NCI-H748 (cell line): ENCODE measurements around the gene CMTM6.
"Not testable (repeated sequence)": the region's sequence is repeated elsewhere in the genome, so short reads cannot be mapped to it uniquely, and the experiment has no call there.

Experiments
- DNase-seq: peaks from one replicate; lab custom pipeline; 2025; ENCODE audit not compliant: unreplicated experiment; lab: John Stamatoyannopoulos, UW

Gene CMTM6

GRCh38 chr3:32467333-32468070, 35.1 kb downstream of the CMTM6 start:
- DNase-seq, result peak; percentile 79

- DNase-seq, result not testable (repeated sequence)
Observed at GRCh38 chr3:32466808-32467207, 35.8 kb downstream of the CMTM6 start.

- DNase-seq, result not testable (repeated sequence)
Observed at GRCh38 chr3:32464726-32465125, 37.9 kb downstream of the CMTM6 start.

GRCh38 chr3:32463415-32463814, 39.2 kb downstream of the CMTM6 start:
- not testable (repeated sequence) for DNase-seq

- DNase-seq, result not testable (repeated sequence)
Observed at GRCh38 chr3:32462191-32462986, 40.3 kb downstream of the CMTM6 start.

- DNase-seq, result not testable (repeated sequence)
Observed at GRCh38 chr3:32460817-32461496, 41.7 kb downstream of the CMTM6 start.

- DNase-seq, result peak; percentile 92
Observed at GRCh38 chr3:32460031-32460749, 42.5 kb downstream of the CMTM6 start.

GRCh38 chr3:32459450-32459849, 43.2 kb downstream of the CMTM6 start:
- DNase-seq, result no peak

- DNase-seq, result no peak
Observed at GRCh38 chr3:32457971-32458471, 44.6 kb downstream of the CMTM6 start.

GRCh38 chr3:32456429-32457130, 46.1 kb downstream of the CMTM6 start:
- DNase-seq, result no peak

GRCh38 chr3:32455609-32456428, 46.8 kb downstream of the CMTM6 start:
- no peak for DNase-seq

- no peak for DNase-seq
Observed at GRCh38 chr3:32454731-32455608, 47.7 kb downstream of the CMTM6 start.

GRCh38 chr3:32454111-32454510, 48.5 kb downstream of the CMTM6 start:
- no peak for DNase-seq

GRCh38 chr3:32453346-32453745, 49.3 kb downstream of the CMTM6 start:
- no peak for DNase-seq

- DNase-seq, result no peak
Observed at GRCh38 chr3:32452009-32452408, 50.6 kb downstream of the CMTM6 start.

GRCh38 chr3:32450992-32451659, 51.5 kb downstream of the CMTM6 start:
- DNase-seq, result peak; percentile 80

- DNase-seq, result peak; percentile 36
Observed at GRCh38 chr3:32450426-32450825, 52.2 kb downstream of the CMTM6 start.

- no peak for DNase-seq
Observed at GRCh38 chr3:32449691-32450090, 53.0 kb downstream of the CMTM6 start.
